Measurements from ENCODE around the gene CR2.
"Not testable (repeated sequence)": the region's sequence is repeated elsewhere in the genome, so short reads cannot be mapped to it uniquely, and the experiment has no call there.

CR2 gene

DNA sequence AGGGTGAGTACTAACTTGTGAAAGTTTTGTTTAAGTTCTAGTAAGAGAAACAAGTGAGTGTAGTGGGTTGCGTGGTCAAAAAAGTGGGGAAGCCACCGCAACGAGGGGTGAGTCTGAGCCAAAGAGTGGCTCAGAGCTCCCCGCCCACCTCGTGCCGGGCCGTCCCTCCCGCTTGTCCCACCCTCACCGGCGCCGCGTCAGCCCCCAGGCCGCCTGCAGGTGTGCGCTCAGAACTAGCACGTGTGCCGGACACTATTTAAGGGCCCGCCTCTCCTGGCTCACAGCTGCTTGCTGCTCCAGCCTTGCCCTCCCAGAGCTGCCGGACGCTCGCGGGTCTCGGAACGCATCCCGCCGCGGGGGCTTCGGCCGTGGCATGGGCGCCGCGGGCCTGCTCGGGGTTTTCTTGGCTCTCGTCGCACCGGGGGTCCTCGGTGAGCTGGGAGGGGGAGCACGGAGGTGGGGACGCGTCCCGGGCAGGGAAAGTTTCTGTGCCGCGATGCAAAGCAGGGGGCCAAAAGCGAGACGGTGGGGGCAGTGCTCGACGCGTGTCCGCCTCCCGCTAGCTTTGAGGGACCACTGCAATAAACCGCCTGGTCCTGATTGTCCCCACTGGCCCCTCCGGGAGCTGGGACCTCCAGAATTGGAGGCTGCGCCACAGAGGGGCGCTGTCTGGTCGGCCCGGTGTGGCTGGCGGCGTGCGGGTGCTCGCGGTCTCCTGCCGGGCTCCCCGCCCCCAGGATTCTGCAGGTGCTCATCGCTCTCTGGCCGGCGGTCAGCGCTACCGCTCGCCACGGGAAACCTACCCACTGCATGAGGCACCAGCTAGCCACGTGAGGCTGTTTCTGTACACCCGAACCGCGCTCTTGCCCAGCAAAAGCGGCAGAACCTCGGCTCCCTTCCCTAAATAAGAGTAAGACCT is at the start of gene CR2:
Gene CR2 (plus strand): TSS at position 283 of the 919 bp plus-strand sequence. CDS start 91 bp downstream, at position 374.
- peak; percentile 83 for DNase-seq (ENCODE audit: low spot score)

DNA sequence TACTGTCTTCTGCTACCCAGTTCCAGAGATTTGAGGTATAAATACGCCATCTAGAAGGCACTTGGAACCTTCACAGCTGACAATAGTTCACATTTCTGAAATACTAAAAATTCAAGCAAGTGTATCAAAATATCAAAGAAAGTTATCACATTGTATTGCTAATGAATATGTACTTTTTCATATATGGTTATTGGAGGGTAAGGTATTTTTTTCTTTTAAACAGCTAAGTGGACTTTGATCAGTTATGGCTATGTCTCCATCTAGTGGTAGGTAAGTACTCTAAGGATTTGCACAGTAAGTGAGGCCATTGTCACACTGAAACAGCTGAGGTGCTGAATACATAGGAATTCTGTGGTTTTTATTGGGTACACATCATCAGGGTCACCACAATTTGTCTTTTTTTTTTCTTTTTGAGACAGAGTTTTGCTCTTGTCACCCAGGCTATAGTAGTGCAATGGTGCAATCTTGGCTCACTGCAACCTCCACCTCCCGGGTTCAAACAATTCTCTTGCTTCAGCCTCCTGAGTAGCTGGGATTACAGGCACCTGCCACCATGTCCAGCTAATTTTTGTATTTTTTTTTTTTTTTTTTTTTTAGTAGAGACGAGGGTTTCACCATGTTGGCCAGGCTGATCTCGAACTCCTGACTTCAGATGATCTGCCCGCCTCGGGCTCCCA is 49.1 kb upstream of the CR2 start:
- peak; percentile 62 for DNase-seq (ENCODE audit: low spot score)

DNA sequence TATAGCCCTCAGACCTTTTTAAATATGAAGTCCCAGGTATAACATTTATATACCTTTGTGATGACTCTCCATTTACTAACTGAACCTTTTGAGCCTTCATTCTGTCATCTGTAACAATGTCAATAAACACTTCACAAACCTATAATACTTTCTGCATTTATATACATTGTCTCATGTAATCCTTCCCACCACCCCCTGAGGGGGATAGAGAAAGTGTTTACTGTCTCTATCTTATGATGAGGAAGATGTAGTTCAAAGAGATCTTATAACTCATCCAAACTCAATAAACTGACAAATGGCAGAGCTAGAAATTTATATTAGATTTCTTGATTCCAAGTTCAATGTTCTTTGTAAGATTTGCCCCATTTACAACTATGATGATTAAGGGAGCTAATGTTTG is 48.3 kb upstream of the CR2 start:
- DNase-seq (ENCODE audit: low spot score) = no peak

DNA sequence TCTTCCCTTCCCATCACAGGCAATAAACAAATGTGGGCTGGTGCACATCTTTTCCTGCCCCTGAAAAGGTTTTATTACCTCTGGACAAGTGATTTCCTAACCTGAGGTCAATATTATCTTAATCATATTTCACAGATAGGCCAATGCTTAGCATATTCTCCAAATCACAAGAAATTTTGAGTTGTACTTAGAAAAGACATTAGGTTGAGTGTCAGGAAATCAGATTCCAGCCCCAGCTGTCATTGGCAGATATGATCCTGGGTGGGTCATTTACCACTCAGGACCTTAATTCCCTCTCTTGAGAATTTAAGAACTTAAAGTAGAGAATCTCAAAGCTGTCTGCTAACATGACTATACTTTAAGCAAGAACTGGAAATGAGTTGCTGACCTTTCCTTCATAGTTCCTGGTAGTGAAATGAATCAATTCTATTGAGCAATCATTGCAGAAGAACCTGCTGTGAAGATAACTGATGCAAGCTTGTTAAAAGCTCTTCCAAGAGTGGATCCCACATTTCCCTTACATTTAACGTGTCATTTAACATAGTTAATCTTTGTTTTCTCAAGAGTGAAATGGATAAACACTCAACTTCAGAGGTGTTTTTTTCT is 46.4 kb upstream of the CR2 start:
- no peak for DNase-seq (ENCODE audit: low spot score)

DNA sequence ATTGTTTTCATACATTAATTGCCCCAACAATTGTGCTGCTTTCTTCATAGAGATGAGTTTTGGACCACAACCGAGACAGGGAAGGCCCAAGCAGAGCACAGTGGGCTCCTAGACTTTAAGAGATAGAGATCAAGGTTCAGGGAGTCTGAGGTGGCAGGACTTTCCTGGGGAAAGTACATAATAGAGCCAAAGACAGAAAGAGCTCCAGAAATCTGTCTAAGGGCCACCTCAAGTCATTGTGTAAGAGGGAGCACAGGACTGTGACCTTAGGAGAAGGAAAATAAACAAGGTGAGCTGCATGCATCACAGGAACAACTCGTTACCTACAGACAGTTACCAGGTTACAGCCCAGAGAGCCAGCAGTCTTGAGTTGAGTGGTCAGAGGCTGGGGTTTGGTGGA is 41.3 kb upstream of the CR2 start:
- DNase-seq (ENCODE audit: low spot score) = no peak

DNA sequence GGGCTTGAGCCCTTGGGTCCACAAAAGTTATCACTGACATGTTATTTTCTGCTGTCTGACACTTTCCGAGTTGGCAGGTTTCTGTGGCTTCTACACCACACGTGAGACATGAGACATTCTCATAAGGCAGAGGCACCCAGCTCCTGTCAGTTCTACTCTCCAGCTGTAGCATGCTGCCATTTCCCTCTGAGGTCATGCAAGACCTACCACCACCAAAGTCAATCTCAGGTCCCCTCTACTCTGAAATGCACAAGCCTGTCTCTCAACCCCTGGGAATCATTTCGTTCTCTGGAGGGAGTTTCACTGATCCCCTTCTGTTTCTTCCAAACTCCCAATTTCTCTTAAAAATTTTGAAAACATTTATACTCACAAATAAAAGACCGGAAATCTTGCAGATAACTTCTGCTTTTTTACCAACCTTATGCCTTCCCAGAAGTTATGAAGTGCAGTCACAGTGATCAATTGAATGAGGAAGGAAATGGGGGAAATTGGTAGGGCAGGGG is 39.5 kb upstream of the CR2 start:
- no peak for DNase-seq (ENCODE audit: low spot score)

DNA sequence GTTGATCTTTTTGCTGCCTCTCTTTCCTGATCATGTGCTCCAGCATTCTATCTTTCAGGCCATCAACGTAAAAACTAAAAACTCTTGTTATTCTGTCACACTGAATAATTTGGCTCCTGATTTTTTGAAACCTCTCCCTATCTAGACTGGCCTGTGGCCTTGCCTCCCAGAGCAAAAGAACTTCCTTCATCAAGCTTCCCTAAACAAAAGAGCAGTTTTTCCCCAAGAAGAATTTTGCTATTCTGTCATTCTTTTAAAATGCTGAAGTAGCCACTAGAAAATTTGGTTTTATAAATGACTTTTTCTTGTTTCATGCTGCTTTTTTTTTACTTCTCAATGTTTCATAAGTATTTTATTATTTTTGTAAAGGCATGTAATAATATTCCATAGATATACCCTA is 37.1 kb upstream of the CR2 start:
- no peak for DNase-seq (ENCODE audit: low spot score)

DNA sequence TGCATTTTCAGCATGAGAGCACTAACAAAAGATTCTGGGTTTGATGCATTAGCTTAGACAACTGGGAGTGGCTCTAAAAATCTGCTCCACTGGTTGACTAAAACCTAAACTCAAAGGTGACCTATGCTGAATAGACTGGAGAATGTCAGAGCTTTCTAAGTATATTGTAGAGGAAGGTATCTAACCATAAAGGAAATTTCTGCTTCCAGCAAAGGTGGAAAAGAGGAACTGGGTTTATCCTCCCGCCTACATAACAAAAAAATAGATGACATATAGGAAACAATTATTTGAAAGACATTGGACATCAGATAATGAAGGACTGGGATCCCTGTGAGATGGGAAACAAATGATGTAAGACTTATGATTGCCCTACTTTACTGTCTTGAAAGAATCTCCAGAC is 35.8 kb upstream of the CR2 start:
- no peak for DNase-seq (ENCODE audit: low spot score)

DNA sequence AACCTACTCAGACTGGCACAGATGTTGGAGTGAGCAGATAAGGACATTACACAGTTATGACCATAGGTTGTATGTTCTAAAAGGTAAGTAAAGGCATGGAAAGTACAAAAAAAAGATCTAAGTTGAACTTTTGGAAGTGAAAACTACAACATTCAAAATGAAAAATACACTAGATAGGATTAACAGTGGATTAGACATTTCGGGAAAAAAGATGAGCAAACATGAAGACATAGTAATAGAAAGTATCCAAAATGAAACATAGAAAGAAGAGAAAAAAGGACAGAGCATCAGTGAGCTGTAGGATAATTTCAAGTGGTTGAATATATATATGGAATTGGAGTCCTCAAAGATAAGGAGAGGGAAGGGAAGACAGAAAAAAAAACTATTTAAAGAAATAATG is 34.0 kb upstream of the CR2 start:
- no peak for DNase-seq (ENCODE audit: low spot score)

DNA sequence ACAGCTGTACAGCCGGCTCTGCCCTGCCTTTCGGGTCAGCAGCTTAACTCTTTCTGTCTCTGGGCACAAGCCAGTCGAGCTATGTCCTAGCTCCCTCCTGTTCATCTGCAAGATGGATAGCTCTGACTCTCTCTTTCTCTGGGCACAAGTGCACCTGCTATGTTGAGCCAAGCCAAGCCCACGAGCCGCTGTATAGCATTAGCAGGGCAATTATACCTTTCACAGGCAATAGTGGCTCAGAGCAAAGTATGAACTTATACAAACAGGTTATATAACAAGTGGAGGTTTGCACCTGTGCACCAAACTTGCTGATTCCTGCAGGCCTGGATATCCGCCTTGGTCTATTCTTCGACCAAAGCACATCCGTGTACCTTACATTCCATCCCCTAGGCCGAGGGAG is 33.0 kb upstream of the CR2 start:
- DNase-seq (ENCODE audit: low spot score) = no peak

DNA sequence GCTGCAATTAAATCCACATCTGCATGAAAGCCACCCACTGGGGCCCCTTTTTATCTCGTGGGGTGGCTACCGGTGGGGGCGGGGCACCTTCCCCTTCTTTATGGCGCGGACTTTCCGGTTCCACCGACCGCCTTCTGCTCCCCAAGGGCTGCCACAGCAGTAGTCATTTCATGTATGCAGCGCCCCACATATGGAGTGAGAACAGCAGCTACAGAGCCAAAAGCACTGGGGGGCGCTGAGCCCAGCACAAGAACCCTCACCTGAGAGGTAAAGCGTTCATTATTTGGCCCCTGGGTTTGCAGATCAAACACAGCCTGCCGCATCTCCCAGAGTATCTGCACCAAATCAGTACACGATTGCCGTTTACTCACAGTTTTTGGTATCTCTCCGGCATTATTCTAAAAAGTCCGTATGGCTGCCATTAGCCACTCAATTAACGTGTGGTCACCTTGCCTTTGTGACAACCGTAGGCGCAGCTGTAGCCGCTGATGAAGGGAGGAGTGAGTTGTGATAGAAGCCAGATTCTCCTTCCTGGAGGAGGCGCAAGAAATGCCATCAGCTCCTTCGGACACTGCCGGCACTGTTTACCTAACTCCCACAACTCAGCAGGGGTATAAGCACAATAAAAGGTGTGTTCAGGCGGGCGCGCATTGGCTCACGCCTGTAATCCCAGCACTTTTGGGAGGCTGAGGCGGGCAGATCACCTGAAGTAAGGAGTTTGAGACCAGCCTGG is 30.4 kb upstream of the CR2 start:
- peak; percentile 23 for DNase-seq (ENCODE audit: low spot score)

DNA sequence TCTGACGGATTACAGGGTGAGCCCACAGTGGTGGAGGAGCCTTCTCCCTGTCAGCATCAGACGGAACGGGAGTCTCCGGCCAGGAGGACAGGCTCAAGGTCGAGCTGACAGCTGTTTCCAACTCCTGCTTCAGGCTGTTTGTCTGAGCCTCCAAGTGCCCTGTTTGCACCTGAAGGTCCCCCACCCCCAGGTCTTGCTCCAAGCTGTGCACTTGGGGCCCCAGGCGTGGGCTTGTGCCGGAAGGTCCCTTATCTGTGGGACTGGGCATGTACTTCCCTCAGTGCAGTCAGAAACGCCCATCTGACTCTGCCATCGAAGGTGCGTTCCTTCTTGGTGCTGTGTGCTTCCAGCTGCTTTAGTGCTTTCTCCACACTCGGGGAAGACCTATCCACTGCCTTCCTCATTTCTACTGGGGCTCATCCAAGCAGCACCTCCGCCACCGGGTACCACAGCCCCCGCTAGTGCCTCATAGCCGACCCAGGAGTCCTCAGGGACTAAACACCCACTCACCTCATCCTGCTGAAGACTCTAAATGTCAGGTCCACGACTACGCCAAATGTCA is 29.5 kb upstream of the CR2 start:
- DNase-seq (ENCODE audit: low spot score) = no peak

DNA sequence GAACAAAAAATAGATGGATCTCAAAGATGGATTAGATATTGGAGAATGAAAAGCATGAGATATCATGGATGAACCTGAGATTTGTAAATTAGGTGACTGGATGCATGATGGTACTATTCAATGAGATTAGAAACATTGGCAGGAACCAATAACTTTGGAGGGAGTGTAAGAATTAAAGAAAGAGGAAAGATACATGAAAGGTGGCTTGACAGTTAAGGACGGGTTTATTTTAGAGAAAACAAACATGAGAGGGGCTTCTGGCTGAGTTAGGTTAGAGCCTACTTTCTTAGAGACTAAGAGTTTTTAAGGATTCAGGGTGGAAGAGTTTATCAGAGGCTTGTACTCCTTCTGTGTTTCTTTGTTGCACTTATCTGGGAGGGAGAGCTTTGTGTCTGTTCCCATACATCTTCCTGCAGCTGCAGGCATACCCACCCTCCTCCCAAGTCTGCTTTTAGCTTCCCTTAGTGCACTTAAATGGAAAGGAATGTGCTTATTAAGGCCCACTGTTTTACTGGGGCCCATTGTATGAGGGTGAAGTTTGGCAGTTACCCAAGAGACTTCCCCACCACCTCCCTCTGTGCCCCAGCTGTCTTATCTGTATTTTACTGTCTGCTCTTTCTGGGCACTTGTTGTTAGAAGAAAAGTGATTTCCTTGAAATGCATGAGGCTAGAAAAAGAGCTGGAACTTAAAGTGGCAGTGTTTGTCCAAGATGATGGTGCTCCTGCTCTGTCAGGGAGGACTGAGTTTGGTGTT is 26.1 kb upstream of the CR2 start:
- DNase-seq (ENCODE audit: low spot score) = no peak

DNA sequence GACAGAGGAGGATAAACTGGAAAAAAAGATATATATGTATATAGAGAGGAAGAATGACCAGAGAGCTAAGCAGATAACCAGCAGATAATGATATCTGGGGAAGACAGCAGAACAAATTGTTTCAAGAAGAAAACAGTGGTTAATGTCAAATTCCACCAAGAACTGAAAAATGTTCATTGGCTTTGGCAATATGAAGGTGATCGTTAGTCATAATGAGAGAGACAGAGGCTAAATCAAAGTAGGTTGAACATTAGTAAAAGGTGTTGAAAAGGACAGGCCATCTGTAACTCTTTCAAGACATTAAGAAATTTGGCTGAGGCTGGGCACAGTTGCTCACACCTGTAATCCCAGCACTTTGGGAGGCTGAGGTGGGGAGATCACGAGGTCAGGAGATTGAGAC is 25.3 kb upstream of the CR2 start:
- DNase-seq (ENCODE audit: low spot score) = no peak

DNA sequence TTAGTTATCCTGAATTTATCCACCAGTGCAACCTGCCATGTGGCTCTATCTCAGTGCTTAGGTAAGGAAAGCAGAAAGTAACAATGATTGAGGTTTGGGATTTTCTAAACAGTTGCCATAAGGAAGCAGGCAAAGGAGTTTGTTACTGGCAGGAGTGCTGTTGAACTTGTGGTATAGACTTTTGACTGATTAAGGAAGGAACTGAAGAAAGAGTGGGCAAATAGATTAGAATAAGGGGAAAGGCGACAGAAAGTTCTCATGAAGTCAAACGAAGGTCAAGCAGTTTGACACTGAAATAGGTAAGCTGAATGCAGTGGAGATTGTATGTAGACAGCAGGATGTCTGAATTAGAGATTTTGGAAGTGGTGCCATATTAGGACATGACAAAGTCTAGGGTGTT is 24.2 kb upstream of the CR2 start:
- no peak for DNase-seq (ENCODE audit: low spot score)

DNA sequence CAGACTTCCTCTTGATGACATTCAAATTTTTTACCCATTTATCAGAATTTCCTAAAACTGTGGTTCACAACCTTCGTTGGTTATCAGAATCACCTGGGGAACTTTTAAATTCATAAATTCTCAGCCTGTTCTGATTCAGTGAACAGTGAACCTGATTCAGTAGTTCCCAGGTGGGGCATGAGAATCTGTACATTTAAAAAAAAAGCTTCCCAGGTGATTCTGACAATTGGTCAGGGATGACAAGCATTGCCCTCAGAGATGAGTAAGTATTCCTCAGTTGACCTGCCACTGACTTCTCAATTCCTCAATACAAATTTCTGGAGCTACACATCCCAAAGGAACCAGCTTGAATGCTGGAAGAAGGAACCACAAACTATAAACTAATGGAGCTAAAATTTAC is 23.5 kb upstream of the CR2 start:
- DNase-seq (ENCODE audit: low spot score) = no peak

DNA sequence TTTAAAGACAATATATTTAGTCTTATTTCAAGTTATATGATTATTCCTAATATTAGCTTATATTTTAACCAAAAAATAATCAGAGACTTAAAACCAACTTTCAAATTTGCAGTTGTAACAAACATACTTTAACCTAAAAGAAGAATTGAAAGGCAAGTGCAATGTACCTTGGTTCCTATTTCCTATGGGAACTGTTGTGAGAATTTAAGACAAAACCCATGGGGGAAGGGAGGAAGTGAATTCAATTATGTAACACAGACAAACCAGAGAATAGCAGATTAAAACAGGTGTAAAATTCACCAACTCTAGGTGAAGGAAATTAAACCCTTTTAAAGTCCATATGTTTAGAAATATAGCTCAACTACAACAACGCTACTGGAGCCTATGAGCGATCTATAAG is 22.6 kb upstream of the CR2 start:
- no peak for DNase-seq (ENCODE audit: low spot score)

DNA sequence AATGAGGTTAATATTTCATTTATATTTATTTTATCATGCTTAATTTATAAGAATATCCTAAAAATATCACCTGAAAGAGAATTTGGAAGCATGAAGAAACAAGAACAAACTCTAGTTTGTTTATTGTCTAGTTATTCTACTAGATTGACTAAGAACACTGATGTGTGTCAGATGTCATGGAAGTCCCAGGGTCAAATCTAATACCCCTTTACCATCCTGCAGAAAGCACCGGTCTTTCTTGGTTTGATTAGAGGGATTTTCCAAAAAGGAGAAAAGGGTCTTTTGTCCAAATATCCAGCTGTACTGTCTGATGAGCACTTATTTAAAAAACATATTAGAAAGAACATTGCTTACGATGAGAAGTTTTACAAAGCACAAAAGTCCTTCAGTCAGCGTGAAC is 20.7 kb upstream of the CR2 start:
- no peak for DNase-seq (ENCODE audit: low spot score)

DNA sequence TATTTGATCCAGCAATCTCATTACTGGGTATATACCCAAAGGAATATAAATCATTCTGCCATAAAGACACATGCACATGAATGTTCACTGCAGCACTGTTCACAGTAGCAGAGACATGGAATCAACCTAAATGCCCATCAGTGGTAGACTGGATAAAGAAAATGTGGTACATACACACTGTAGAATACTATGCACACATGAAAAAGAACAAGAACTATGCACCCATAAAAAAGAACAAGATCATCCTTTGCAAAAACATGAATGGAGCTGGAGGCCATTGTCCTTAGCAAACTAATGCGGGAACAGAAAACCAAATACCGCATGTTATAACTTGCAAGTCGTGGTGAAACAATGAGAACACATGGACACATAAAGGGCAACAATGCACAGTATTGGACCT is 17.4 kb upstream of the CR2 start:
- DNase-seq (ENCODE audit: low spot score) = not testable (repeated sequence)

DNA sequence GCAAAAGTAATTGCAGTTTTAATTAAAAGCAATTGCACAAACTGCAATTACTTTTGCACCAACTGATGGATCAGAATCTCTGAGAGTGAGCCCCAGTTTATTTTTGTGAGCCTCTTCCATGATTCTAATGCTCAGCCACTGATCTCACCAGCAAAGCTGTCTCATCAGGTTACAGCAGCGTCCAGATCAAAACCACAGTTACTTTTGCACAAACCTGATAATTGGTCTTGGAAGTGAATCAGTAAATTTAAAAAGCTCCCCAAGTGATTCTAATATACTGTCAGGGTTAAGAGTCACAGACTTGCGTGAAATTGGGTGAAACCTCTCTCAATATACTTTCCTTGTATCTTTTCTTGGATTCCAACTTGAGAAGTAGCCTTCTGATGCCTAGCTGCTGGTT is 13.5 kb upstream of the CR2 start:
- DNase-seq (ENCODE audit: low spot score) = no peak

All from iPS-NIHi11 (cell line).